SK-N-SH treated with all-trans-retinoic acid at 6 μM for 48 hours (cell line): ENCODE measurements around the gene MYO9B.

ENCODE experiments used
- ATAC-seq: fragments of 200-7000 bp; cut with Tn5 transposase; 3 replicates; pipeline ENCODE4 v1.9.1; 2020; ENCODE audit warnings: mild to moderate bottlenecking, moderate library complexity
- ARNTL ChIP-seq: fragments of 450-650 bp; formaldehyde crosslinking; IDR thresholded peaks from 2 replicates; pipeline ENCODE4 v1.5.0; 2020; ENCODE audit warnings: low read depth, mild to moderate bottlenecking, moderate library complexity, borderline replicate concordance
- BACH2 ChIP-seq: fragments of 250-450 bp; sonication (Bioruptor Pico); IDR thresholded peaks from 2 replicates; pipeline ENCODE4 v1.9.0; 2021; ENCODE audit warnings: mild to moderate bottlenecking, borderline replicate concordance
- CSDC2 ChIP-seq: fragments of 250-450 bp; sonication (Bioruptor Pico); IDR thresholded peaks from 2 replicates; pipeline ENCODE4 v1.5.0; 2020; ENCODE audit warnings: mild to moderate bottlenecking, moderate library complexity
- CSRNP3 ChIP-seq: fragments of 250-450 bp; sonication (Bioruptor Pico); IDR thresholded peaks from 2 replicates; pipeline ENCODE4 v1.5.1; 2021; ENCODE audit warnings: mild to moderate bottlenecking, moderate library complexity
- ESRRG ChIP-seq: fragments of 250-450 bp; sonication (Bioruptor Pico); IDR thresholded peaks from 2 replicates; pipeline ENCODE4 v1.6.1; 2021; ENCODE audit warnings: mild to moderate bottlenecking
- GLIS3 ChIP-seq: fragments of 250-450 bp; sonication (Bioruptor Pico); IDR thresholded peaks from 2 replicates; pipeline ENCODE4 v1.5.0; 2020; ENCODE audit warnings: mild to moderate bottlenecking, moderate library complexity
- ISL1 ChIP-seq: fragments of 250-450 bp; sonication (Bioruptor Pico); IDR thresholded peaks from 2 replicates; pipeline ENCODE4 v2.1.2; 2022; ENCODE audit warnings: mild to moderate bottlenecking, moderate library complexity
- OSR1 ChIP-seq: fragments of 250-450 bp; sonication (Bioruptor Pico); IDR thresholded peaks from 2 replicates; pipeline ENCODE4 v1.8.0; 2022; ENCODE audit warnings: moderate library complexity, mild to moderate bottlenecking, inconsistent platforms
- PATZ1 ChIP-seq: fragments of 250-450 bp; sonication (Bioruptor Pico); IDR thresholded peaks from 2 replicates; pipeline ENCODE4 v1.8.0; 2020; ENCODE audit warnings: mild to moderate bottlenecking, moderate library complexity, borderline replicate concordance
- PPARA ChIP-seq: fragments of 250-450 bp; sonication (Bioruptor Pico); IDR thresholded peaks from 2 replicates; pipeline ENCODE4 v1.5.0; 2020; ENCODE audit warnings: mild to moderate bottlenecking, borderline replicate concordance
- RARB ChIP-seq: fragments of 250-450 bp; sonication (Bioruptor Pico); IDR thresholded peaks from 2 replicates; pipeline ENCODE4 v1.8.0; 2021; ENCODE audit warnings: mild to moderate bottlenecking, moderate library complexity
- SNAI2 ChIP-seq: fragments of 250-450 bp; sonication (Bioruptor Pico); IDR thresholded peaks from 2 replicates; pipeline ENCODE4 v1.5.0; 2020; ENCODE audit warnings: mild to moderate bottlenecking, moderate library complexity
- TCF4 ChIP-seq: fragments of 250-450 bp; sonication (Bioruptor Pico); IDR thresholded peaks from 2 replicates; pipeline ENCODE4 v1.8.0; 2021; ENCODE audit warnings: mild to moderate bottlenecking, moderate library complexity, borderline replicate concordance
- TOX ChIP-seq: fragments of 250-450 bp; sonication (Bioruptor Pico); IDR thresholded peaks from 2 replicates; pipeline ENCODE4 v1.8.0; 2021; ENCODE audit warnings: mild to moderate bottlenecking, moderate library complexity, borderline replicate concordance
- TSHZ2 ChIP-seq: fragments of 250-450 bp; sonication (Bioruptor Pico); IDR thresholded peaks from 2 replicates; pipeline ENCODE4 v1.5.0; 2020; ENCODE audit warnings: mild to moderate bottlenecking, moderate library complexity
- ZC3H10 ChIP-seq: fragments of 250-450 bp; sonication (Bioruptor Pico); IDR thresholded peaks from 2 replicates; pipeline ENCODE4 v1.5.1; 2021; ENCODE audit warnings: mild to moderate bottlenecking, moderate library complexity
- ZFP3 ChIP-seq: fragments of 250-450 bp; sonication (Bioruptor Pico); IDR thresholded peaks from 2 replicates; pipeline ENCODE4 v1.5.0; 2020; ENCODE audit warnings: mild to moderate bottlenecking, moderate library complexity
- ZFP30 ChIP-seq: fragments of 450-650 bp; formaldehyde crosslinking; IDR thresholded peaks from 2 replicates; pipeline ENCODE4 v1.5.0; 2022; ENCODE audit warnings: mild to moderate bottlenecking, moderate library complexity
- ZNF70 ChIP-seq: fragments of 450-650 bp; formaldehyde crosslinking; IDR thresholded peaks from 2 replicates; pipeline ENCODE4 v1.5.0; 2020; ENCODE audit warnings: mild to moderate bottlenecking, moderate library complexity
- ZNF8 ChIP-seq: fragments of 450-650 bp; formaldehyde crosslinking; IDR thresholded peaks from 2 replicates; pipeline ENCODE4 v1.5.0; 2020; ENCODE audit warnings: mild to moderate bottlenecking, moderate library complexity
- TF ChIP-seq, protein P1 (sequence below): fragments of 250-450 bp; sonication (Bioruptor Pico); IDR thresholded peaks from 2 replicates; pipeline ENCODE4 v1.5.1; 2020; ENCODE audit warnings: low read depth, mild to moderate bottlenecking, moderate library complexity
- TF ChIP-seq, protein P2 (sequence below): fragments of 250-450 bp; sonication (Bioruptor Pico); IDR thresholded peaks from 2 replicates; pipeline ENCODE4 v1.8.0; 2021; ENCODE audit warnings: low read depth, mild to moderate bottlenecking, moderate library complexity, borderline replicate concordance

Gene MYO9B

GRCh38 chr19:17244618-17245534, 169.3 kb downstream of the MYO9B start:
- no peak for TF ChIP-seq BACH2 (CRISPR knock-in tag)
- TF ChIP-seq ESRRG = no peak
- TF ChIP-seq, protein P1, sequence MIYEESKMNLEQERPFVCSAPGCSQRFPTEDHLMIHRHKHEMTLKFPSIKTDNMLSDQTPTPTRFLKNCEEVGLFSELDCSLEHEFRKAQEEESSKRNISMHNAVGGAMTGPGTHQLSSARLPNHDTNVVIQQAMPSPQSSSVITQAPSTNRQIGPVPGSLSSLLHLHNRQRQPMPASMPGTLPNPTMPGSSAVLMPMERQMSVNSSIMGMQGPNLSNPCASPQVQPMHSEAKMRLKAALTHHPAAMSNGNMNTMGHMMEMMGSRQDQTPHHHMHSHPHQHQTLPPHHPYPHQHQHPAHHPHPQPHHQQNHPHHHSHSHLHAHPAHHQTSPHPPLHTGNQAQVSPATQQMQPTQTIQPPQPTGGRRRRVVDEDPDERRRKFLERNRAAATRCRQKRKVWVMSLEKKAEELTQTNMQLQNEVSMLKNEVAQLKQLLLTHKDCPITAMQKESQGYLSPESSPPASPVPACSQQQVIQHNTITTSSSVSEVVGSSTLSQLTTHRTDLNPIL (CRISPR knock-in tag) = no peak
- TF ChIP-seq ZC3H10 (CRISPR knock-in tag) = no peak
- TF ChIP-seq RARB (CRISPR knock-in tag) = no peak
- no peak for TF ChIP-seq PATZ1 (CRISPR knock-in tag)
- TF ChIP-seq ZNF70 (CRISPR knock-in tag) = no peak
- no peak for TF ChIP-seq GLIS3 (CRISPR knock-in tag)
- no peak for TF ChIP-seq ISL1 (CRISPR knock-in tag)
- no peak for TF ChIP-seq ZNF8 (CRISPR knock-in tag)
- no peak for TF ChIP-seq ZFP3
- TF ChIP-seq PPARA (CRISPR knock-in tag) = no peak
- no peak for TF ChIP-seq CSDC2
- no peak for TF ChIP-seq TOX (CRISPR knock-in tag)
- no peak for TF ChIP-seq ARNTL
- no peak for TF ChIP-seq TSHZ2
- no peak for TF ChIP-seq TCF4 (CRISPR knock-in tag)
- no peak for TF ChIP-seq OSR1 (CRISPR knock-in tag)
- no peak for TF ChIP-seq CSRNP3 (CRISPR knock-in tag)
- TF ChIP-seq, protein P2, sequence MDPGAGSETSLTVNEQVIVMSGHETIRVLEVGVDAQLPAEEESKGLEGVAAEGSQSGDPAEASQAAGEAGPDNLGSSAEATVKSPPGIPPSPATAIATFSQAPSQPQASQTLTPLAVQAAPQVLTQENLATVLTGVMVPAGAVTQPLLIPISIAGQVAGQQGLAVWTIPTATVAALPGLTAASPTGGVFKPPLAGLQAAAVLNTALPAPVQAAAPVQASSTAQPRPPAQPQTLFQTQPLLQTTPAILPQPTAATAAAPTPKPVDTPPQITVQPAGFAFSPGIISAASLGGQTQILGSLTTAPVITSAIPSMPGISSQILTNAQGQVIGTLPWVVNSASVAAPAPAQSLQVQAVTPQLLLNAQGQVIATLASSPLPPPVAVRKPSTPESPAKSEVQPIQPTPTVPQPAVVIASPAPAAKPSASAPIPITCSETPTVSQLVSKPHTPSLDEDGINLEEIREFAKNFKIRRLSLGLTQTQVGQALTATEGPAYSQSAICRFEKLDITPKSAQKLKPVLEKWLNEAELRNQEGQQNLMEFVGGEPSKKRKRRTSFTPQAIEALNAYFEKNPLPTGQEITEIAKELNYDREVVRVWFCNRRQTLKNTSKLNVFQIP = no peak

GRCh38 chr19:17245535-17245984, 170.0 kb downstream of the MYO9B start, which contains the start of gene NR2F6:
TSS of gene NR2F6 (minus strand) at chr19:17245919. CDS start at chr19:17245220, 699 bp downstream.
- no peak for TF ChIP-seq ZFP30 (CRISPR knock-in tag)
- no peak for TF ChIP-seq PATZ1 (CRISPR knock-in tag)
- TF ChIP-seq PPARA (CRISPR knock-in tag) = no peak
- TF ChIP-seq CSRNP3 (CRISPR knock-in tag) = no peak
- TF ChIP-seq SNAI2 = no peak
- no peak for TF ChIP-seq GLIS3 (CRISPR knock-in tag)
- TF ChIP-seq ISL1 (CRISPR knock-in tag) = no peak
- TF ChIP-seq, protein P1 (CRISPR knock-in tag) = no peak
- no peak for TF ChIP-seq OSR1 (CRISPR knock-in tag)
- TF ChIP-seq, protein P2 = no peak
- TF ChIP-seq TOX (CRISPR knock-in tag) = no peak
- no peak for TF ChIP-seq BACH2 (CRISPR knock-in tag)
- ATAC-seq = no peak

More at GRCh38 chr19:17244618-17245534, 169.3 kb downstream of the MYO9B start:
- no peak for ATAC-seq
